H9 (cell line): ENCODE results near the gene FBXO10. TPM values are rescaled to one million over a fixed set of nuclear protein-coding genes. Genes with fewer than 3 reads are reported as not detected.

Experiments
- DNase-seq: peaks from one replicate; pipeline ENCODE4 v3.0.0-alpha.2; 2017
- H2AFZ ChIP-seq: one replicate; pipeline ENCODE4 v1.6.1; 2013; ENCODE audit warnings: mild to moderate bottlenecking, low read length, control low read depth, moderate library complexity
- H2AK5ac ChIP-seq: 2 replicates; pipeline ENCODE4 v1.6.1; 2013; ENCODE audit warnings: low read length, control low read depth, mixed read lengths; ENCODE audit not compliant: insufficient read length
- H2BK120ac ChIP-seq: one replicate; pipeline ENCODE4 v1.6.1; 2013; ENCODE audit warnings: low read depth, mild to moderate bottlenecking, low read length, control low read depth, inconsistent platforms; ENCODE audit not compliant: poor library complexity, severe bottlenecking
- H2BK12ac ChIP-seq: 2 replicates; pipeline ENCODE4 v1.6.1; 2013; ENCODE audit warnings: low read length, control low read depth, mixed read lengths, low read depth; ENCODE audit not compliant: insufficient read length
- H2BK15ac ChIP-seq: 2 replicates; pipeline ENCODE4 v1.6.1; 2013; ENCODE audit warnings: low read depth, low read length, control low read depth
- H2BK20ac ChIP-seq: one replicate; pipeline ENCODE4 v1.6.1; 2013; ENCODE audit warnings: low read depth, mild to moderate bottlenecking, low read length, control low read depth, inconsistent platforms; ENCODE audit not compliant: poor library complexity, severe bottlenecking
- H2BK5ac ChIP-seq: 2 replicates; pipeline ENCODE4 v1.6.1; 2013; ENCODE audit warnings: low read length, control low read depth, mixed read lengths; ENCODE audit not compliant: insufficient read length
- H3K14ac ChIP-seq: 2 replicates; pipeline ENCODE4 v1.6.1; 2013; ENCODE audit warnings: low read length, control low read depth; ENCODE audit not compliant: insufficient read depth
- H3K18ac ChIP-seq: 2 replicates; pipeline ENCODE4 v1.6.1; 2013; ENCODE audit warnings: low read depth, mild to moderate bottlenecking, mixed read lengths, low read length, control low read depth; ENCODE audit not compliant: insufficient read length
- H3K23ac ChIP-seq: 2 replicates; pipeline ENCODE4 v1.6.1; 2013; ENCODE audit warnings: low read length, control low read depth, mixed read lengths, low read depth; ENCODE audit not compliant: insufficient read length
- H3K23me2 ChIP-seq: 2 replicates; pipeline ENCODE4 v1.6.1; 2013; ENCODE audit warnings: low read depth, mild to moderate bottlenecking, mixed read lengths, low read length, control low read depth; ENCODE audit not compliant: insufficient read length, poor library complexity, severe bottlenecking
- H3K27ac ChIP-seq: 2 replicates; pipeline ENCODE4 v1.5.1; 2013; ENCODE audit warnings: low read length, control low read depth, mixed read lengths, low read depth; ENCODE audit not compliant: insufficient read length
- H3K27me3 ChIP-seq: 2 replicates; pipeline ENCODE4 v1.6.1; 2013; ENCODE audit warnings: low read length, control low read depth, inconsistent platforms; ENCODE audit not compliant: insufficient read depth
- H3K4ac ChIP-seq: 2 replicates; pipeline ENCODE4 v1.6.1; 2013; ENCODE audit warnings: low read depth, mild to moderate bottlenecking, control low read depth, inconsistent platforms, low read length, moderate library complexity
- H3K4me1 ChIP-seq: 2 replicates; pipeline ENCODE4 v1.6.1; 2013; ENCODE audit warnings: low read length, control low read depth, inconsistent platforms; ENCODE audit not compliant: insufficient read depth
- H3K4me2 ChIP-seq: 2 replicates; pipeline ENCODE4 v1.6.1; 2013; ENCODE audit warnings: low read length, control low read depth, mixed read lengths; ENCODE audit not compliant: insufficient read length, insufficient read depth
- H3K56ac ChIP-seq: 2 replicates; pipeline ENCODE4 v1.6.1; 2013; ENCODE audit warnings: low read depth, mild to moderate bottlenecking, mixed read lengths, low read length, control low read depth; ENCODE audit not compliant: insufficient read length
- H3K79me1 ChIP-seq: 2 replicates; pipeline ENCODE4 v1.6.1; 2013; ENCODE audit warnings: low read depth, mild to moderate bottlenecking, moderate library complexity, low read length, control low read depth, inconsistent platforms; ENCODE audit not compliant: insufficient read depth, poor library complexity, severe bottlenecking
- H3K79me2 ChIP-seq: 2 replicates; pipeline ENCODE4 v1.6.1; 2013; ENCODE audit warnings: low read length, control low read depth, inconsistent platforms; ENCODE audit not compliant: insufficient read depth
- H3K9ac ChIP-seq: 2 replicates; pipeline ENCODE4 v1.6.1; 2013; ENCODE audit warnings: low read length, control low read depth, mixed read lengths; ENCODE audit not compliant: insufficient read length; ENCODE audit errors: extremely low read depth
- H3K9me3 ChIP-seq: one replicate; pipeline ENCODE4 v1.6.1; 2013; ENCODE audit warnings: low read depth, low read length, inconsistent platforms; ENCODE audit not compliant: control insufficient read depth
- H3T11ph ChIP-seq: one replicate; pipeline ENCODE4 v1.6.1; 2013; ENCODE audit warnings: mild to moderate bottlenecking, low read length, control low read depth, inconsistent platforms
- H4K20me1 ChIP-seq: one replicate; pipeline ENCODE4 v1.6.1; 2013; ENCODE audit not compliant: control insufficient read depth, insufficient read length, insufficient read depth
- H4K5ac ChIP-seq: 2 replicates; pipeline ENCODE4 v1.6.1; 2013; ENCODE audit warnings: low read depth, mild to moderate bottlenecking, mixed read lengths, low read length, control low read depth; ENCODE audit not compliant: insufficient read length
- H4K8ac ChIP-seq: replicated peaks from 2 replicates; pipeline ENCODE4 v1.6.1; 2013; ENCODE audit warnings: low read length, control low read depth, mixed read lengths, low read depth; ENCODE audit not compliant: insufficient read length
- H4K91ac ChIP-seq: 2 replicates; pipeline ENCODE4 v1.6.1; 2013; ENCODE audit warnings: low read depth, mild to moderate bottlenecking, moderate library complexity, mixed read lengths, low read length, control low read depth; ENCODE audit not compliant: insufficient read length
- H3K27ac Mint-ChIP-seq, 3 experiments: 2 replicates in 2 of 3; 3 replicates in 1 of 3; pipeline ENCODE4 v1.8.0; 2020 to 2021; ENCODE audit warnings: mixed read lengths in 3 of 3, mild to moderate bottlenecking in 1 of 3, moderate library complexity in 1 of 3
- H3K27me3 Mint-ChIP-seq: 2 replicates; pipeline ENCODE4 v1.8.0; 2021; ENCODE audit warnings: low read depth, mild to moderate bottlenecking, moderate library complexity, mixed read lengths
- H3K36me3 Mint-ChIP-seq, 3 experiments: 2 replicates in 2 of 3; 3 replicates in 1 of 3; pipeline ENCODE4 v1.8.0; 2020 to 2021; ENCODE audit warnings: low read depth in 3 of 3, mixed read lengths in 3 of 3; ENCODE audit not compliant: insufficient read depth in 1 of 3
- H3K4me1 Mint-ChIP-seq, 2 experiments: 2 replicates each; pipeline ENCODE4 v1.8.0; 2020; ENCODE audit warnings: mixed read lengths in 2 of 2
- H3K4me3 Mint-ChIP-seq, 2 experiments: 2 replicates in 1 of 2; 3 replicates in 1 of 2; pipeline ENCODE4 v1.8.0; 2020 to 2021; ENCODE audit warnings: mild to moderate bottlenecking in 2 of 2, mixed read lengths in 2 of 2, moderate library complexity in 1 of 2
- H3K9me3 Mint-ChIP-seq, 2 experiments: 2 replicates in 1 of 2; 3 replicates in 1 of 2; pipeline ENCODE4 v1.8.0; 2020; ENCODE audit warnings: mild to moderate bottlenecking in 2 of 2, mixed read lengths in 2 of 2, moderate library complexity in 1 of 2
- WGBS: extraction: QIAGEN DNeasy Blood & Tissue Kit; methylation state at CpG from one replicate; pipeline ENCODE4 v1.1.7; 2013; ENCODE audit warnings: missing lambda C conversion rate, low lambda C conversion rate, mixed read lengths; ENCODE audit not compliant: insufficient read length; ENCODE audit errors: extremely low coverage; 5-methylcytosine and 5-hydroxymethylcytosine counted together
- total RNA-seq: library from RNA; stranded (reverse); gene quantifications from 2 replicates; pipeline ENCODE4 v1.2.1, GENCODE V29; 2021
- TF ChIP-seq, protein P1 (sequence below): fragments of 200-600 bp; sonication (generic); conservative IDR thresholded peaks from 3 replicates; pipeline ENCODE4 v1.8.0; 2021; ENCODE audit warnings: antibody characterized with exemption, mild to moderate bottlenecking

Gene FBXO10
- total RNA-seq, 1 experiment from 2014 or later = 16.8 TPM

DNA sequence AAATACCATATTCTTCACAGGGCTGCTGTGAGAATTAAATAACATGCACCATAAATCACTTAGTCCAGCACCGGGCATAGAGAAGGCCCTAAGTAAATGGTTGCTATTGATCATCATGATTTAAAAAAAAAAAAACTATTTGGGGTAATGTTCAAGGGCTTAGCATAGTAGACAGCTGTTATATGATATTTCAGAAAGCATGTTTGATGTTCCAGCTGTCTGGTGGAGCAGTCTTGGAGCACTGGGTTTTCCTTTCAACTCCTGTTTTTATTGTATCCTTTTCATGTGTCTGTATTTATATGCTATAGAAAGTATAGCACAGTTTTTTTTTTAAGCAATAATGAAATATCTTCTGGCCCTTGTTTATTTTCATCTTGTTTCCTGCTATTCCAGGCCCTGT, 44.2 kb upstream of the FBXO10 start:
- Histone ChIP-seq H3K18ac (no peak overlapping the region), H3K79me2 (no peaks in the 10 kb centered on the region)
- no peaks in the 10 kb centered on the region for H3K9me3 Mint-ChIP-seq

More for the DNA sequence above, 44.2 kb upstream of the FBXO10 start:
- Histone ChIP-seq H3K4me2 (no peak overlapping the region), H3K27ac (no peak overlapping the region), H2BK12ac (no peak overlapping the region), H3K9me3 (no peaks in the 10 kb centered on the region), H4K20me1 (no peaks in the 10 kb centered on the region), H3K56ac (no peak overlapping the region), H3K9ac (no peak overlapping the region), H3K27me3 (no peaks in the 10 kb centered on the region), H3K79me1 (no peaks in the 10 kb centered on the region), H2BK20ac (no peak overlapping the region), H2BK120ac (no peak overlapping the region), H3K14ac (no peak overlapping the region), H2BK15ac (no peak overlapping the region), H3K4me1 (peaks cover 5% of the 10 kb centered on the region; the same call in 1 of the 2 replicates), H4K8ac (no peak overlapping the region), H3T11ph (no peak overlapping the region), H2BK5ac (no peak overlapping the region), H3K4ac (no peak overlapping the region), H4K5ac (no peak overlapping the region), H3K23ac (no peak overlapping the region), H2AK5ac (no peak overlapping the region), H4K91ac (no peak overlapping the region), H3K23me2 (no peaks in the 10 kb centered on the region), H2AFZ (no peak overlapping the region)
- no peak overlapping the region for H3K27ac Mint-ChIP-seq
- no peak for DNase-seq
- H3K27me3 Mint-ChIP-seq = peaks cover 2% of the 10 kb centered on the region
- H3K4me1 Mint-ChIP-seq = peaks cover 20 to 25% of the 10 kb centered on the region in 2 experiments
- TF ChIP-seq, protein P1, sequence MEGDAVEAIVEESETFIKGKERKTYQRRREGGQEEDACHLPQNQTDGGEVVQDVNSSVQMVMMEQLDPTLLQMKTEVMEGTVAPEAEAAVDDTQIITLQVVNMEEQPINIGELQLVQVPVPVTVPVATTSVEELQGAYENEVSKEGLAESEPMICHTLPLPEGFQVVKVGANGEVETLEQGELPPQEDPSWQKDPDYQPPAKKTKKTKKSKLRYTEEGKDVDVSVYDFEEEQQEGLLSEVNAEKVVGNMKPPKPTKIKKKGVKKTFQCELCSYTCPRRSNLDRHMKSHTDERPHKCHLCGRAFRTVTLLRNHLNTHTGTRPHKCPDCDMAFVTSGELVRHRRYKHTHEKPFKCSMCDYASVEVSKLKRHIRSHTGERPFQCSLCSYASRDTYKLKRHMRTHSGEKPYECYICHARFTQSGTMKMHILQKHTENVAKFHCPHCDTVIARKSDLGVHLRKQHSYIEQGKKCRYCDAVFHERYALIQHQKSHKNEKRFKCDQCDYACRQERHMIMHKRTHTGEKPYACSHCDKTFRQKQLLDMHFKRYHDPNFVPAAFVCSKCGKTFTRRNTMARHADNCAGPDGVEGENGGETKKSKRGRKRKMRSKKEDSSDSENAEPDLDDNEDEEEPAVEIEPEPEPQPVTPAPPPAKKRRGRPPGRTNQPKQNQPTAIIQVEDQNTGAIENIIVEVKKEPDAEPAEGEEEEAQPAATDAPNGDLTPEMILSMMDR = no peak
- H3K4me3 Mint-ChIP-seq = no peak overlapping the region
- no peaks in the 10 kb centered on the region for H3K36me3 Mint-ChIP-seq
- WGBS = no CpG with 5 or more reads among the region's 1 CpG
